Fibroblast of lung (primary cell): ENCODE data around the gene AGTPBP1. TPM values are rescaled to one million over a fixed set of nuclear protein-coding genes. Genes with fewer than 3 reads are reported as not detected.
"Not testable (repeated sequence)": the region's sequence is repeated elsewhere in the genome, so short reads cannot be mapped to it uniquely, and the experiment has no call there.

Source experiments
- DNase-seq, 2 donors: peaks; one replicate each; pipeline versions ENCODE4 v3.0.0 to v3.0.0-alpha.2; 2010; ENCODE audit warnings: low read depth in 2 of 2
- H2AFZ ChIP-seq: 2 replicates; pipeline ENCODE4 v1.5.1; 2012; ENCODE audit warnings: low read length, control low read depth, inconsistent platforms
- H3K27ac ChIP-seq: 2 replicates; pipeline ENCODE4 v1.5.1; 2011; ENCODE audit warnings: low read length, control low read depth; ENCODE audit not compliant: insufficient read depth
- H3K27me3 ChIP-seq: 2 replicates; pipeline ENCODE4 v1.5.1; 2011; ENCODE audit warnings: mild to moderate bottlenecking, low read length; ENCODE audit not compliant: control insufficient read depth, insufficient read depth
- H3K36me3 ChIP-seq: 2 replicates; pipeline ENCODE4 v1.5.1; 2011; ENCODE audit warnings: low read length; ENCODE audit not compliant: control insufficient read depth, insufficient read depth
- H3K4me1 ChIP-seq: 2 replicates; pipeline ENCODE4 v1.5.1; 2011; ENCODE audit warnings: low read length; ENCODE audit not compliant: control insufficient read depth, insufficient read depth; ENCODE audit errors: extremely low read depth
- H3K4me2 ChIP-seq: 2 replicates; pipeline ENCODE4 v1.5.1; 2011; ENCODE audit warnings: low read length, control low read depth; ENCODE audit not compliant: insufficient read depth; ENCODE audit errors: extremely low read depth
- H3K4me3 ChIP-seq, 4 experiments: fragments of 200-600 bp in 1 of 4; sonication (generic) in 1 of 4; replicated peaks in 1 of 4; 2 replicates each; pipeline ENCODE4 v1.5.1; 2011 to 2016; ENCODE audit warnings: low read length in 4 of 4, low read depth in 3 of 4, mild to moderate bottlenecking in 3 of 4, control low read depth in 2 of 4, inconsistent platforms in 1 of 4, mixed read lengths in 1 of 4; ENCODE audit not compliant: insufficient read depth in 1 of 4; ENCODE audit errors: control extremely low read depth in 1 of 4
- H3K79me2 ChIP-seq: 2 replicates; pipeline ENCODE4 v1.5.1; 2012; ENCODE audit warnings: mild to moderate bottlenecking, low read length, inconsistent platforms; ENCODE audit not compliant: control insufficient read depth, insufficient read depth
- H3K9ac ChIP-seq: 2 replicates; pipeline ENCODE4 v1.5.1; 2011; ENCODE audit warnings: mild to moderate bottlenecking, low read length, control low read depth; ENCODE audit not compliant: insufficient read depth
- H3K9me3 ChIP-seq: 2 replicates; pipeline ENCODE4 v1.5.1; 2012; ENCODE audit warnings: low read depth, low read length; ENCODE audit not compliant: control insufficient read depth, insufficient read depth
- H4K20me1 ChIP-seq: 2 replicates; pipeline ENCODE4 v1.5.1; 2011; ENCODE audit warnings: low read length; ENCODE audit not compliant: control insufficient read depth, insufficient read depth; ENCODE audit errors: extremely low read depth
- EZH2 ChIP-seq: IDR thresholded peaks from 2 replicates; pipeline ENCODE4 v1.5.1; 2012; ENCODE audit warnings: low read length, control low read depth, mild to moderate bottlenecking; ENCODE audit errors: missing control alignments
- polyA minus RNA-seq: library from RNA; depleted of rRNA, polyadenylated mRNA; stranded (reverse); fragments of >200 nt; gene quantifications from 2 replicates; pipeline ENCODE4 v1.2.3, GENCODE V29; 2011; ENCODE audit warnings: low replicate concordance
- polyA plus RNA-seq, 2 donors: library from polyadenylated mRNA; depleted of rRNA in 1 of 2; stranded (reverse) in 1 of 2; unstranded in 1 of 2; fragments of >200 nt; gene quantifications; 2 replicates each; pipeline ENCODE4 v1.2.1, GENCODE V29; 2011 to 2012; ENCODE audit warnings: missing spikeins in 1 of 2
- total RNA-seq: library from RNA; depleted of rRNA; stranded (reverse); fragments of >200 nt; gene quantifications from 2 replicates; pipeline ENCODE4 v1.2.1, GENCODE V29; 2014
- TF ChIP-seq, protein P1 (sequence below), 2 donors: IDR thresholded peaks in 1 of 2; conservative IDR thresholded peaks in 1 of 2; 1 replicate in 1 of 2; 2 replicates in 1 of 2; pipeline ENCODE4 v1.5.1; 2011 to 2012; ENCODE audit warnings: low read length in 2 of 2, control low read depth in 1 of 2, inconsistent platforms in 1 of 2, low read depth in 1 of 2, mild to moderate bottlenecking in 1 of 2

Gene AGTPBP1
- total RNA-seq (10.7 and 13.6 TPM in 2 replicates), polyA plus RNA-seq (6.8 and 10.6 TPM in 2 replicates), polyA minus RNA-seq (0.70 TPM in 1 of 2 replicates, not detected in the other)
- 4.5 and 6.8 TPM in 2 replicates for polyA plus RNA-seq (2012)

GRCh38 chr9:85741875-85742596 is at the start of gene AGTPBP1:
Gene AGTPBP1, minus strand, starts transcription at chr9:85741954. Its CDS starts 29,421 bp downstream, at chr9:85712533.
- peak within 1 kb of the TSS; percentile 75 for H3K9ac ChIP-seq
- TF ChIP-seq EZH2: no peak
- TF ChIP-seq, protein P1, sequence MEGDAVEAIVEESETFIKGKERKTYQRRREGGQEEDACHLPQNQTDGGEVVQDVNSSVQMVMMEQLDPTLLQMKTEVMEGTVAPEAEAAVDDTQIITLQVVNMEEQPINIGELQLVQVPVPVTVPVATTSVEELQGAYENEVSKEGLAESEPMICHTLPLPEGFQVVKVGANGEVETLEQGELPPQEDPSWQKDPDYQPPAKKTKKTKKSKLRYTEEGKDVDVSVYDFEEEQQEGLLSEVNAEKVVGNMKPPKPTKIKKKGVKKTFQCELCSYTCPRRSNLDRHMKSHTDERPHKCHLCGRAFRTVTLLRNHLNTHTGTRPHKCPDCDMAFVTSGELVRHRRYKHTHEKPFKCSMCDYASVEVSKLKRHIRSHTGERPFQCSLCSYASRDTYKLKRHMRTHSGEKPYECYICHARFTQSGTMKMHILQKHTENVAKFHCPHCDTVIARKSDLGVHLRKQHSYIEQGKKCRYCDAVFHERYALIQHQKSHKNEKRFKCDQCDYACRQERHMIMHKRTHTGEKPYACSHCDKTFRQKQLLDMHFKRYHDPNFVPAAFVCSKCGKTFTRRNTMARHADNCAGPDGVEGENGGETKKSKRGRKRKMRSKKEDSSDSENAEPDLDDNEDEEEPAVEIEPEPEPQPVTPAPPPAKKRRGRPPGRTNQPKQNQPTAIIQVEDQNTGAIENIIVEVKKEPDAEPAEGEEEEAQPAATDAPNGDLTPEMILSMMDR (conservative IDR thresholded peaks at IDR 0.05 in 1 of 2, IDR thresholded peaks at IDR 0.05 in 1 of 2; ENCODE audit: low read depth in 1 of 2, low read length in 2 of 2): no peak
- peak within 1 kb of the TSS; percentile 79 to 89 (median 85) for H3K4me3 ChIP-seq
- H3K4me1 ChIP-seq: peaks cover 6% of the 10 kb centered on the region
- DNase-seq: peak; percentile 85 to 89
- H3K36me3 ChIP-seq: no peaks in the 10 kb centered on the region
- H3K27me3 ChIP-seq: peaks cover 2% of the 10 kb centered on the region
- H2AFZ ChIP-seq: peak within 1 kb of the TSS; percentile 96
- H3K4me2 ChIP-seq: peak within 1 kb of the TSS; percentile 97
- peak within 1 kb of the TSS; percentile 73 for H3K27ac ChIP-seq
- no peaks in the 10 kb centered on the region for H3K9me3 ChIP-seq
- H3K79me2 ChIP-seq: no peaks in the 10 kb centered on the region
- no peaks in the 10 kb centered on the region for H4K20me1 ChIP-seq

DNA sequence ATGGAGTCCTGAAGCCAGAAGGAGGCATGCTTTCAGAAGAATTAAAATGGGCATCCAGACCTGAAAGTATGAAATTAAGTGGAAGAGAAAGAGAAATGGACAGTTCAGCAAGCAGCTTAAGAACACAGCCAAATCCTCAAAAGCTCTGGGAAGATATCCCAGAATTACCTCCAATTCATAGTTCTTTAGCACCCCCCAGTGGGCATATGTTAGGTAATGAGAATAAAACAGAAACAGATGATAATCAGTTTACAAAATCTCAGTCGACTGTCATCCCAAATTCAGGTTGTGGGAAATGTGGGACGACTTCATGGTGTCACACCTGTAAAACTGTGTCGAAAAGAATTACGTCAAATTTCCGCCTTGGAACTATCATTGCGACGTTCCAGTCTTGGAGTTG is 44.4 kb upstream of the AGTPBP1 start:
- H3K9me3 ChIP-seq, DNase-seq, H3K4me3 ChIP-seq, H3K79me2 ChIP-seq, H3K4me1 ChIP-seq, H3K36me3 ChIP-seq, H3K4me2 ChIP-seq, H3K27ac ChIP-seq, H3K27me3 ChIP-seq, H3K9ac ChIP-seq, H2AFZ ChIP-seq, H4K20me1 ChIP-seq: not testable (repeated sequence)

GRCh38 chr9:85773844-85774243 is 32.1 kb upstream of the AGTPBP1 start:
- H3K4me3 ChIP-seq, H3K4me2 ChIP-seq, H4K20me1 ChIP-seq, H3K27ac ChIP-seq, H3K79me2 ChIP-seq, H3K36me3 ChIP-seq, H2AFZ ChIP-seq, H3K9ac ChIP-seq, DNase-seq, H3K27me3 ChIP-seq, H3K9me3 ChIP-seq, H3K4me1 ChIP-seq: not testable (repeated sequence)

DNA sequence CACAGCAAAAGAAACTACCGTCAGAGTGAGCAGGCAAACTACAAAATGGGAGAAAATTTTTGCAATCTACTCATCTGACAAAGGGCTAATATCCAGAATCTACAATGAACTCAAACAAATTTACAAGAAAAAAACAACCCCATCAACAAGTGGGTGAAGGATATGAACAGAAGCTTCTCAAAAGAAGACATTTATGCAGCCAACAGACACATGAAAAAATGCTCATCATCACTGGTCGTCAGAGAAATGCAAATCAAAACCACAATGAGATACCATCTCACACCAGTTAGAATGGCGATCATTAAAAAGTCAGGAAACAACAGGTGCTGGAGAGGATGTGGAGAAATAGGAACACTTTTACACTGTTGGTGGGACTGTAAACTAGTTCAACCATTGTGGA is 20.0 kb upstream of the AGTPBP1 start:
- not testable (repeated sequence) for H4K20me1 ChIP-seq, H3K9ac ChIP-seq, H3K79me2 ChIP-seq, H3K27ac ChIP-seq, H3K4me2 ChIP-seq, H2AFZ ChIP-seq, H3K9me3 ChIP-seq, H3K27me3 ChIP-seq, H3K4me3 ChIP-seq, H3K36me3 ChIP-seq, H3K4me1 ChIP-seq, DNase-seq

- H3K4me2 ChIP-seq, H3K27me3 ChIP-seq, H3K27ac ChIP-seq, H3K79me2 ChIP-seq, H3K9ac ChIP-seq, H4K20me1 ChIP-seq, H3K36me3 ChIP-seq, H3K4me3 ChIP-seq, H3K4me1 ChIP-seq, DNase-seq, H2AFZ ChIP-seq, H3K9me3 ChIP-seq: not testable (repeated sequence)
Observed at GRCh38 chr9:85757716-85758115, 16.0 kb upstream of the AGTPBP1 start.

DNA sequence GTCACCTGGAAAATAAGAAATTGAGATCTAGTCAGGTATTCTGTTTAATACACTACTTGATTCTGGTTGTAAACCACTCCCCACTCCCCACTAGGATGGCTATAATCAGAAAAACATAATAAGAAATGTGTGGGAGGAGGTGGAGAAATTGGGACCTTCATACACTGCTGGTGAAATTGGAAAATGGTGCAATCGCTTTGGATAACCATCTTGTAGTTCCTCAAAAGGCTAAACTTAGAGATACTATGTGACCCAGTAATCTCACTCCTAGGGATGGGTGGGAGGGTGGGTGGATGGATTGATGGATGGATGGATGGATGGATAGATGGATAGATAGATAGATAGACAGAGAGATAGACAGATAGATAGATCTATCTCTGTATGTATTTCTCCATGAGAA is 14.5 kb upstream of the AGTPBP1 start:
- not testable (repeated sequence) for H3K4me1 ChIP-seq, H3K4me3 ChIP-seq, DNase-seq, H3K4me2 ChIP-seq, H3K9ac ChIP-seq, H3K27me3 ChIP-seq, H3K9me3 ChIP-seq, H3K27ac ChIP-seq, H3K36me3 ChIP-seq, H2AFZ ChIP-seq, H3K79me2 ChIP-seq, H4K20me1 ChIP-seq
